Trophoblast cell (in vitro differentiated cells and primary cell): ENCODE measurements around the gene BEST4.

ENCODE experiments used
- DNase-seq, 2 donors: peaks; one replicate each; pipeline ENCODE4 v3.0.0-alpha.2; 2016
- H2AFZ ChIP-seq: 2 replicates; pipeline ENCODE4 v1.6.1; 2013; ENCODE audit warnings: low read length, moderate library complexity, mild to moderate bottlenecking; ENCODE audit not compliant: insufficient read depth, poor library complexity
- H2AK5ac ChIP-seq: 2 replicates; pipeline ENCODE4 v1.6.1; 2013; ENCODE audit warnings: mild to moderate bottlenecking, low read length
- H2BK120ac ChIP-seq: 2 replicates; pipeline ENCODE4 v1.6.1; 2013; ENCODE audit warnings: low read length, mild to moderate bottlenecking, moderate library complexity; ENCODE audit not compliant: insufficient read depth, poor library complexity
- H2BK12ac ChIP-seq: 2 replicates; pipeline ENCODE4 v1.6.1; 2013; ENCODE audit warnings: mild to moderate bottlenecking, low read length, moderate library complexity
- H2BK5ac ChIP-seq: 2 replicates; pipeline ENCODE4 v1.6.1; 2013; ENCODE audit warnings: low read length, low read depth, moderate library complexity, mild to moderate bottlenecking; ENCODE audit not compliant: poor library complexity
- H3K14ac ChIP-seq: 2 replicates; pipeline ENCODE4 v1.6.1; 2013; ENCODE audit warnings: mild to moderate bottlenecking, low read length
- H3K18ac ChIP-seq: 2 replicates; pipeline ENCODE4 v1.6.1; 2013; ENCODE audit warnings: mild to moderate bottlenecking, low read length
- H3K23ac ChIP-seq: 2 replicates; pipeline ENCODE4 v1.6.1; 2013; ENCODE audit warnings: low read length
- H3K27ac ChIP-seq: 2 replicates; pipeline ENCODE4 v1.5.1; 2013; ENCODE audit warnings: low read depth, mild to moderate bottlenecking, inconsistent platforms, low read length, moderate library complexity
- H3K27me3 ChIP-seq: 2 replicates; pipeline ENCODE4 v1.6.1; 2013; ENCODE audit warnings: inconsistent platforms, mild to moderate bottlenecking, low read length, moderate library complexity; ENCODE audit not compliant: insufficient read depth
- H3K36me3 ChIP-seq, 2 experiments: 1 replicate in 1 of 2; 2 replicates in 1 of 2; pipeline ENCODE4 v1.6.1; 2013; ENCODE audit warnings: low read length in 2 of 2, mild to moderate bottlenecking in 2 of 2, moderate library complexity in 1 of 2; ENCODE audit not compliant: insufficient read depth in 2 of 2, control insufficient read depth in 1 of 2
- H3K4ac ChIP-seq: 2 replicates; pipeline ENCODE4 v1.6.1; 2013; ENCODE audit warnings: low read depth, mild to moderate bottlenecking, low read length, moderate library complexity
- H3K4me1 ChIP-seq, 2 experiments: 1 replicate in 1 of 2; 2 replicates in 1 of 2; pipeline ENCODE4 v1.6.1; 2013; ENCODE audit warnings: low read length in 2 of 2, mild to moderate bottlenecking in 2 of 2, moderate library complexity in 1 of 2; ENCODE audit not compliant: insufficient read depth in 2 of 2, control insufficient read depth in 1 of 2
- H3K4me2 ChIP-seq: 2 replicates; pipeline ENCODE4 v1.6.1; 2013; ENCODE audit warnings: inconsistent platforms, mild to moderate bottlenecking, low read length, moderate library complexity
- H3K4me3 ChIP-seq: 2 replicates; pipeline ENCODE4 v1.5.1; 2013; ENCODE audit warnings: mild to moderate bottlenecking, low read depth, low read length, inconsistent platforms
- H3K79me1 ChIP-seq: one replicate; pipeline ENCODE4 v1.6.1; 2013; ENCODE audit warnings: low read length
- H3K79me2 ChIP-seq: 2 replicates; pipeline ENCODE4 v1.6.1; 2013; ENCODE audit warnings: low read length, mild to moderate bottlenecking; ENCODE audit not compliant: control insufficient read depth, insufficient read depth, poor library complexity
- H3K9ac ChIP-seq: 2 replicates; pipeline ENCODE4 v1.6.1; 2013; ENCODE audit warnings: mild to moderate bottlenecking, low read length
- H3K9me3 ChIP-seq: 2 replicates; pipeline ENCODE4 v1.6.1; 2013; ENCODE audit warnings: low read depth, mild to moderate bottlenecking, control low read depth, inconsistent platforms, low read length; ENCODE audit not compliant: insufficient read depth
- H4K12ac ChIP-seq: 2 replicates; pipeline ENCODE4 v1.6.1; 2013; ENCODE audit warnings: low read depth, mild to moderate bottlenecking, low read length, moderate library complexity
- H4K8ac ChIP-seq: 2 replicates; pipeline ENCODE4 v1.6.1; 2013; ENCODE audit warnings: low read depth, mild to moderate bottlenecking, low read length, moderate library complexity
- H4K91ac ChIP-seq: one replicate; pipeline ENCODE4 v1.6.1; 2013; ENCODE audit warnings: low read depth, mild to moderate bottlenecking, low read length, moderate library complexity
- WGBS: extraction: QIAGEN DNeasy Blood & Tissue Kit; methylation state at CpG from one replicate; pipeline ENCODE4 v1.1.7; 2013; ENCODE audit warnings: missing lambda C conversion rate; ENCODE audit not compliant: insufficient read length, insufficient coverage; ENCODE audit errors: extremely low coverage; 5-methylcytosine and 5-hydroxymethylcytosine counted together

BEST4 gene

GRCh38 chr1:44819608-44820327, 31.8 kb upstream of the BEST4 start:
- H3K14ac ChIP-seq = peak overlapping the region; percentile 100
- H3K9me3 ChIP-seq = no peaks in the 10 kb centered on the region
- peak overlapping the region; percentile 89 for H3K9ac ChIP-seq
- H4K12ac ChIP-seq = peak overlapping the region; percentile 93
- peak overlapping the region; percentile 66 for H3K4me2 ChIP-seq
- H3K4me3 ChIP-seq = peak overlapping the region; percentile 70
- H3K23ac ChIP-seq = peak overlapping the region; percentile 95
- peaks cover 0 to 2% of the 10 kb centered on the region in 2 experiments for H3K36me3 ChIP-seq
- H3K18ac ChIP-seq = peak overlapping the region; percentile 98
- H2AFZ ChIP-seq = peak overlapping the region; percentile 94
- H3K4me1 ChIP-seq = peaks cover 5 to 7% of the 10 kb centered on the region in 2 experiments
- peak overlapping the region; percentile 83 for H4K8ac ChIP-seq
- peaks cover 6% of the 10 kb centered on the region for H3K79me2 ChIP-seq
- peak overlapping the region; percentile 100 for H2BK5ac ChIP-seq
- H3K4ac ChIP-seq = peak overlapping the region; percentile 99
- H2BK120ac ChIP-seq = peak overlapping the region; percentile 100
- peak; percentile 88 to 91 for DNase-seq
- H2BK12ac ChIP-seq = peak overlapping the region; percentile 39
- peak overlapping the region; percentile 93 for H3K27ac ChIP-seq
- peak overlapping the region; percentile 100 for H4K91ac ChIP-seq
- no peak overlapping the region for H2AK5ac ChIP-seq
- H3K79me1 ChIP-seq = peaks cover 7% of the 10 kb centered on the region
- WGBS = no CpG with 5 or more reads among the region's 33 CpGs
- no peaks in the 10 kb centered on the region for H3K27me3 ChIP-seq

GRCh38 chr1:44819196-44819607, 31.2 kb upstream of the BEST4 start:
- no CpG with 5 or more reads among the region's 13 CpGs for whole genome bisulfite sequencing

GRCh38 chr1:44817771-44818495, 30.0 kb upstream of the BEST4 start:
- peaks cover 15% of the 10 kb centered on the region for H3K79me1 ChIP-seq
- WGBS = no CpG with 5 or more reads among the region's 11 CpGs
- no peak overlapping the region for H3K4ac ChIP-seq
- peaks cover 15 to 17% of the 10 kb centered on the region in 2 experiments for H3K4me1 ChIP-seq
- peaks cover 8% of the 10 kb centered on the region for H3K79me2 ChIP-seq
- no peak overlapping the region for H3K4me3 ChIP-seq
- H4K12ac ChIP-seq = no peak overlapping the region
- no peak overlapping the region for H4K91ac ChIP-seq
- no peaks in the 10 kb centered on the region for H3K27me3 ChIP-seq
- no peak overlapping the region for H2AK5ac ChIP-seq
- no peak overlapping the region for H3K9ac ChIP-seq
- no peaks in the 10 kb centered on the region for H3K9me3 ChIP-seq
- H3K18ac ChIP-seq = no peak overlapping the region
- no peak overlapping the region for H2BK12ac ChIP-seq
- H2BK5ac ChIP-seq = no peak overlapping the region
- H3K36me3 ChIP-seq = peaks cover 5 to 9% of the 10 kb centered on the region in 2 experiments
- no peak overlapping the region for H3K23ac ChIP-seq
- no peak overlapping the region for H3K4me2 ChIP-seq
- no peak overlapping the region for H3K27ac ChIP-seq
- no peak overlapping the region for H3K14ac ChIP-seq
- H4K8ac ChIP-seq = no peak overlapping the region
- no peak overlapping the region for H2BK120ac ChIP-seq
- H2AFZ ChIP-seq = no peak overlapping the region
- DNase-seq = peak in 1 of 2 donors; percentile 3

More at GRCh38 chr1:44819196-44819607, 31.2 kb upstream of the BEST4 start:
- no peak overlapping the region for H2BK5ac ChIP-seq
- peak overlapping the region; percentile 66 for H3K4me2 ChIP-seq
- peaks cover 6% of the 10 kb centered on the region for H3K79me2 ChIP-seq
- H4K91ac ChIP-seq = no peak overlapping the region
- no peak overlapping the region for H2AFZ ChIP-seq
- no peak overlapping the region for H2AK5ac ChIP-seq
- H2BK12ac ChIP-seq = no peak overlapping the region
- no peak overlapping the region for H3K18ac ChIP-seq
- H3K27ac ChIP-seq = peak overlapping the region; percentile 36
- H4K12ac ChIP-seq = no peak overlapping the region
- H3K23ac ChIP-seq = no peak overlapping the region
- H3K4me1 ChIP-seq = peaks cover 8 to 10% of the 10 kb centered on the region in 2 experiments
- no peak overlapping the region for H3K9ac ChIP-seq
- H3K4me3 ChIP-seq = no peak overlapping the region
- H3K27me3 ChIP-seq = no peaks in the 10 kb centered on the region
- H3K4ac ChIP-seq = no peak overlapping the region
- peak in 1 of 2 donors; percentile 89 for DNase-seq
- H3K9me3 ChIP-seq = no peaks in the 10 kb centered on the region
- no peak overlapping the region for H2BK120ac ChIP-seq
- peak overlapping the region; percentile 13 for H4K8ac ChIP-seq
- peaks cover 0 to 2% of the 10 kb centered on the region in 2 experiments for H3K36me3 ChIP-seq
- H3K14ac ChIP-seq = no peak overlapping the region
- peaks cover 7% of the 10 kb centered on the region for H3K79me1 ChIP-seq

GRCh38 chr1:44817307-44817706, 29.3 kb upstream of the BEST4 start:
- no peak overlapping the region for H4K12ac ChIP-seq
- H3K4me3 ChIP-seq = no peak overlapping the region
- no peak overlapping the region for H2BK12ac ChIP-seq
- no peak overlapping the region for H3K4me2 ChIP-seq
- no peaks in the 10 kb centered on the region for H3K9me3 ChIP-seq
- no peak overlapping the region for H3K4ac ChIP-seq
- no peak overlapping the region for H2AFZ ChIP-seq
- H3K27ac ChIP-seq = no peak overlapping the region
- H3K9ac ChIP-seq = no peak overlapping the region
- H3K79me2 ChIP-seq = peaks cover 8% of the 10 kb centered on the region
- H3K36me3 ChIP-seq = peaks cover 6 to 9% of the 10 kb centered on the region in 2 experiments
- peaks cover 17 to 21% of the 10 kb centered on the region in 2 experiments for H3K4me1 ChIP-seq
- no peak overlapping the region for H4K8ac ChIP-seq
- WGBS = no CpG with 5 or more reads among the region's 2 CpGs
- no peak overlapping the region for H3K18ac ChIP-seq
- no peaks in the 10 kb centered on the region for H3K27me3 ChIP-seq
- H4K91ac ChIP-seq = no peak overlapping the region
- no peak overlapping the region for H2AK5ac ChIP-seq
- peaks cover 16% of the 10 kb centered on the region for H3K79me1 ChIP-seq
- no peak for DNase-seq
- H3K23ac ChIP-seq = no peak overlapping the region
- no peak overlapping the region for H3K14ac ChIP-seq
- no peak overlapping the region for H2BK5ac ChIP-seq
- H2BK120ac ChIP-seq = no peak overlapping the region
